ENCODE results near the gene HPRT1. TPM values are rescaled to one million over a fixed set of nuclear protein-coding genes. Genes with fewer than 3 reads are reported as not detected.

HPRT1 gene
- polyA plus RNA-seq, 1 donor (not counting 4 experiments of a cell fraction or from before 2014, with no cell fraction given), result 48.1 TPM

GRCh38 chrX:134512566-134512965 lies 52.6 kb downstream of the HPRT1 start:
- Histone ChIP-seq H3K4me2 (ENCODE audit: control insufficient read depth, extremely low read depth, insufficient read depth, low read depth, low read length) (peak overlapping the region; percentile 62), H3K4me1 (ENCODE audit: control insufficient read depth, extremely low read depth, insufficient read depth, low read length) (peaks cover 18% of the 10 kb centered on the region)
- dilution Hi-C loops (cut with MboI; ENCODE audit: extremely low pct_ligation_motif_present, low sequenced_read_pairs), result no loop called here

GRCh38 chrX:134513091-134513490 lies 53.1 kb downstream of the HPRT1 start:
- Histone ChIP-seq H3K4me3 (ENCODE audit: control insufficient read depth in 2 of 3, extremely low read depth in 1 of 3, insufficient read depth in 2 of 3, low read depth in 1 of 3, low read length in 3 of 3) (peak overlapping the region in 1 of 3 experiments; percentile 25), H3K9me3 (ENCODE audit: control insufficient read depth, low read depth, low read length) (no peaks in the 10 kb centered on the region), H3K9ac (ENCODE audit: control insufficient read depth, extremely low read depth, insufficient read depth, low read length) (peak overlapping the region; percentile 62), H3K9me1 (ENCODE audit: control insufficient read depth, extremely low read depth, insufficient read depth, low read length) (no peaks in the 10 kb centered on the region), H3K27me3 (ENCODE audit: control insufficient read depth, extremely low read depth, insufficient read depth, low read length) (no peaks in the 10 kb centered on the region), H2AFZ (ENCODE audit: control insufficient read depth, low read length) (no peak overlapping the region), H3K4me1 (ENCODE audit: control insufficient read depth, extremely low read depth, insufficient read depth, low read length) (peaks cover 18% of the 10 kb centered on the region), H4K20me1 (ENCODE audit: control insufficient read depth, extremely low read depth, insufficient read depth, low read length) (no peaks in the 10 kb centered on the region), H3K36me3 (ENCODE audit: control insufficient read depth in 2 of 2, extremely low read depth in 1 of 2, insufficient read depth in 2 of 2, low read length in 2 of 2) (no peaks in the 10 kb centered on the region), H3K4me2 (ENCODE audit: control insufficient read depth, extremely low read depth, insufficient read depth, low read depth, low read length) (peak overlapping the region; percentile 62), H3K79me2 (ENCODE audit: control insufficient read depth, insufficient read depth, low read length) (no peaks in the 10 kb centered on the region), H3K27ac (ENCODE audit: control insufficient read depth, insufficient read depth, low read length) (peak overlapping the region; percentile 96)
- dilution Hi-C loops (cut with MboI; ENCODE audit: extremely low pct_ligation_motif_present, low sequenced_read_pairs), result no loop called here
- no peak for FAIRE-seq
- no peak for TF ChIP-seq CTCF (optimal IDR thresholded peaks at IDR 0.05 in 1 of 3, IDR thresholded peaks at IDR 0.05 in 1 of 3, conservative IDR thresholded peaks at IDR 0.05 in 1 of 3; ENCODE audit: extremely low read depth in 1 of 3, insufficient read depth in 2 of 3, low read length in 3 of 3)
- TF ChIP-seq EZH2 (IDR thresholded peaks at IDR 0.05; ENCODE audit: low read length), result no peak
- peak; percentile 36 for DNase-seq (ENCODE audit: low read depth, low spot score)

More at GRCh38 chrX:134512566-134512965, 52.6 kb downstream of the HPRT1 start:
- H3K9me3 ChIP-seq (ENCODE audit: control insufficient read depth, low read depth, low read length), result no peaks in the 10 kb centered on the region
- no peaks in the 10 kb centered on the region for H3K79me2 ChIP-seq (ENCODE audit: control insufficient read depth, insufficient read depth, low read length)
- peak overlapping the region; percentile 62 for H3K9ac ChIP-seq (ENCODE audit: control insufficient read depth, extremely low read depth, insufficient read depth, low read length)
- peak overlapping the region; percentile 96 for H3K27ac ChIP-seq (ENCODE audit: control insufficient read depth, insufficient read depth, low read length)
- H3K4me3 ChIP-seq (ENCODE audit: control insufficient read depth in 2 of 3, extremely low read depth in 1 of 3, insufficient read depth in 2 of 3, low read depth in 1 of 3, low read length in 3 of 3), result peak overlapping the region in 1 of 3 experiments; percentile 25
- FAIRE-seq (peak; percentile 93), DNase-seq (ENCODE audit: low read depth, low spot score) (peak; percentile 71)
- H4K20me1 ChIP-seq (ENCODE audit: control insufficient read depth, extremely low read depth, insufficient read depth, low read length), result no peaks in the 10 kb centered on the region
- H3K36me3 ChIP-seq (ENCODE audit: control insufficient read depth in 2 of 2, extremely low read depth in 1 of 2, insufficient read depth in 2 of 2, low read length in 2 of 2), result no peaks in the 10 kb centered on the region
- H3K27me3 ChIP-seq (ENCODE audit: control insufficient read depth, extremely low read depth, insufficient read depth, low read length), result no peaks in the 10 kb centered on the region
- no peak for TF ChIP-seq EZH2 (IDR thresholded peaks at IDR 0.05; ENCODE audit: low read length)
- TF ChIP-seq CTCF (optimal IDR thresholded peaks at IDR 0.05 in 1 of 3, IDR thresholded peaks at IDR 0.05 in 1 of 3, conservative IDR thresholded peaks at IDR 0.05 in 1 of 3; ENCODE audit: extremely low read depth in 1 of 3, insufficient read depth in 2 of 3, low read length in 3 of 3), result no peak
- H2AFZ ChIP-seq (ENCODE audit: control insufficient read depth, low read length), result peak overlapping the region; percentile 43
- H3K9me1 ChIP-seq (ENCODE audit: control insufficient read depth, extremely low read depth, insufficient read depth, low read length), result no peaks in the 10 kb centered on the region
